Kidney (tissue), 14 donors: ENCODE measurements around the gene CES3. TPM values are rescaled to one million over a fixed set of nuclear protein-coding genes. Genes with fewer than 3 reads are reported as not detected.

Experiments used
- DNase-seq, 5 donors: peaks; one replicate each; pipeline ENCODE4 v3.0.0-alpha.2; 2013 to 2020
- FAIRE-seq: peaks from 2 replicates; lab custom pipeline; 2012; peaks lifted over from hg19 to GRCh38; lab: Jason Lieb, UNC
- H3K27ac ChIP-seq, 2 donors: one replicate each; pipeline ENCODE4 v1.7.0; 2013; ENCODE audit warnings: low read depth in 2 of 2, low read length in 2 of 2, inconsistent platforms in 1 of 2
- H3K27me3 ChIP-seq: one replicate; pipeline ENCODE4 v1.7.1; 2013; ENCODE audit warnings: low read length, inconsistent platforms; ENCODE audit not compliant: control insufficient read depth, insufficient read depth
- H3K36me3 ChIP-seq, 3 donors: one replicate each; pipeline versions ENCODE4 v1.7.0 to v1.7.1; 2013; ENCODE audit warnings: low read length in 3 of 3, control low read depth in 1 of 3, inconsistent platforms in 1 of 3; ENCODE audit not compliant: insufficient read depth in 3 of 3, control insufficient read depth in 2 of 3
- H3K4me1 ChIP-seq, 3 donors: one replicate each; pipeline versions ENCODE4 v1.7.0 to v1.7.1; 2013; ENCODE audit warnings: low read length in 3 of 3, inconsistent platforms in 1 of 3, low read depth in 1 of 3; ENCODE audit not compliant: control insufficient read depth in 2 of 3, insufficient read depth in 2 of 3
- H3K4me3 ChIP-seq, 3 donors: one replicate each; pipeline versions ENCODE4 v1.7.0 to v1.8.1; 2013; ENCODE audit warnings: low read length in 3 of 3, control low read depth in 1 of 3, inconsistent platforms in 1 of 3
- H3K9ac ChIP-seq, 3 donors: one replicate each; pipeline versions ENCODE4 v1.7.0 to v1.7.1; 2013; ENCODE audit warnings: low read length in 3 of 3, control low read depth in 1 of 3, inconsistent platforms in 1 of 3
- H3K9me3 ChIP-seq, 3 donors: one replicate each; pipeline versions ENCODE4 v1.7.0 to v1.7.1; 2013; ENCODE audit warnings: low read length in 3 of 3, control low read depth in 1 of 3, inconsistent platforms in 1 of 3; ENCODE audit not compliant: control insufficient read depth in 2 of 3, insufficient read depth in 1 of 3
- CTCF ChIP-seq: IDR thresholded peaks from 3 replicates; pipeline ENCODE4 v1.5.1; 2012; ENCODE audit warnings: mild to moderate bottlenecking, moderate library complexity, borderline replicate concordance; ENCODE audit not compliant: insufficient read depth; ENCODE audit errors: extremely low read depth
- intact Hi-C: fragments of 100-400 bp; cut with DNase I; formaldehyde crosslinking; loops from one replicate; pipeline ENCODE4 v1.11.1; 2022
- polyA plus RNA-seq: library from polyadenylated mRNA; stranded (reverse); fragments of 350-450 nt; fragmentation: Illumina TruSeq; extraction: RNeasy Lipid Tissue Mini Kit (QIAGEN cat#74804); gene quantifications from one replicate; pipeline ENCODE4 v1.2.3, GENCODE V29; 2014; ENCODE audit warnings: low read depth, low replicate concordance; ENCODE audit not compliant: insufficient read depth
- total RNA-seq: library from RNA; stranded (reverse); fragmentation: NEBNext Ultra II Directional; extraction: Animal tissue kit (Norgen Biotek cat#: 25700); gene quantifications from one replicate; pipeline ENCODE4 v1.2.1, GENCODE V29; 2021
- donor health status: control.
- donor health status: control.
- donor health status: control.
- donor health status: control.
- donor health status: control.
- donor health status: DM: yes; HTN: yes; CAD: no.
- donor health status: Normal renal cell carcinoma (clear cell type).

The CES3 gene
- total and polyA plus RNA-seq, 2 donors from 2014 or later: 2.1 to 7.8 TPM

DNA sequence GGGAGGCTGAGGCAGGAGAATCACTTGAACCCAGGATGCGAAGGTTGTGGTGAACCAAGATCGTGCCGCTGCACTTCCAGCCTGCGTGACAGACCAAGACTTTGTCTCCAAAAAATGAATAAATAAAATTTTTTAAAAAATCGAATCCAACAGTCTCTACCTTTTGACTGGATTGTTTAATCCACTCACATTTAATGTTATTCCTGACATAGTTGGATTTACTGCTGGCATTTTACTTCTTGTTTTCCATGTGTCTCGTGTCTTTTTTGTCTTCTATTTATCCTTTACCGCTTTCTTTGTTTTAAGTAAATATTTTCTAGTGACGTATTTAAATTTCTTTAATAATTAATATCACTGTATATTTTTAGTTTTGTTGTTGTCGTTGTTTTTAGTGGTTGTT is 22.0 kb downstream of the CES3 start:
- intact Hi-C loops: no loop called here
- TF ChIP-seq CTCF: no peak
- Histone ChIP-seq H3K4me3 (no peak overlapping the region), H3K27me3 (no peaks in the 10 kb centered on the region), H3K4me1 (no peaks in the 10 kb centered on the region), H3K9ac (no peak overlapping the region), H3K36me3 (no peaks in the 10 kb centered on the region), H3K9me3 (no peaks in the 10 kb centered on the region), H3K27ac (no peak overlapping the region)
- FAIRE-seq (peak; percentile 27), DNase-seq (no peak)

DNA sequence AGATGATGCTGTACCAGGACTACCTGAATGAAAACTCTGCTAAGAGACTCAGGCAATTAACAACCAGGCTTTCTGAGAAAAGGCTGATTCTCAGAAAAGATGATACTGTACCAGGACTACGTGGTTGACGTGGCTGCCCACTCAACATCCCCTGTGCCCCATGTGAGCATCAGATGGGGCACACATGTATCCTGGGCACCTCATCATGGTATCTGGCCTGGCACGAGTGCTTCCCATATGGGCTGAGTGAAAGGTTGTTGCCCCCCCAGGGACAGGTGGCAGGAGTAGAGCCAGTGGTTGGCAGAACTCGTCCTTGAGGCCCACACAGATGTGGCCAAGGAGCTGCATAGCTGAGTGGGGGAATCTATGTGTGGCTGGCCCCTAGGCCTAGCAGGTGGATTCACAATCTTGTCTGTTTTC is 23.8 kb downstream of the CES3 start:
- Histone ChIP-seq H3K27ac (no peak overlapping the region), H3K4me1 (peaks cover 0 to 5% (median 3%) of the 10 kb centered on the region in 3 donors), H3K27me3 (no peaks in the 10 kb centered on the region), H3K4me3 (no peak overlapping the region), H3K9ac (no peak overlapping the region), H3K9me3 (no peaks in the 10 kb centered on the region), H3K36me3 (no peaks in the 10 kb centered on the region)
- intact Hi-C loops: no loop called here
- DNase-seq: no peak
- FAIRE-seq: no peak
- no peak for TF ChIP-seq CTCF

- Histone ChIP-seq H3K27me3 (no peaks in the 10 kb centered on the region), H3K27ac (no peak overlapping the region), H3K9me3 (no peaks in the 10 kb centered on the region), H3K9ac (no peak overlapping the region), H3K36me3 (no peaks in the 10 kb centered on the region), H3K4me3 (no peak overlapping the region), H3K4me1 (peaks cover 0 to 5% (median 3%) of the 10 kb centered on the region in 3 donors)
- TF ChIP-seq CTCF: no peak
- intact Hi-C loops: no loop called here
- FAIRE-seq: no peak
- no peak for DNase-seq
Measured at GRCh38 chr16:66986559-66986958, 25.5 kb downstream of the CES3 start.

DNA sequence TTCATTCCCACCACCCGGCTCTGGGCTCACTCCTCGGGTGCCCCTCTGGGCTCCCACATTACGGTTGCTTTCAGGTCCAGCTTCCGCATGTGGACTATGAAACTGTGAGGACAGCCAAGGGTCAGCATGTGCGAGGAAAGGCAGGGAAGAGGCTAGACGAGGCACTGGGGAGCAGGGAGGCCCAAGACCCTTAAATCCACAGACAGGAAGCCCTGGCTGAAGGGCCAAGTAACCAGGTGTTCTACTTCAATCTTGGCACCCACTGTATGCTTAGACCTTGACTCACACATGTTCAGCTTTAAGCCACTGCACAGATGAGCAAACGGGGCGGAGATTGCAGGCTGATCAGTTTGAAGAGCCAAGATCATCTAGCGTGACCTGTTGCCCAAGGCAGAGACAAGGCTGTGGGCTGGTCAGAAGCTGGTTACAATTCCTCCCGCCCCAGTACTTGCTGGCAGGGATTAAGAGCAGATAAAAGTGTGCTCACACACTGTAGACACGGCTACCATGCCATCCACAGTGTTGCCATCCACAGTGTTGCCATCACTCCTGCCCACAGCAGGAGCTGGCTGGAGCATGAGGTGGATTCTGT is 27.2 kb downstream of the CES3 start, which contains the start of gene CES4A:
CES4A (plus strand) TSS at position 393 of the 592 bp plus-strand sequence; CDS start at position 577, 184 bp downstream.
- Histone ChIP-seq H3K27me3 (no peaks in the 10 kb centered on the region), H3K27ac (peak within 1 kb of the TSS; percentile 51 to 53), H3K36me3 (no peaks in the 10 kb centered on the region), H3K9me3 (no peaks in the 10 kb centered on the region), H3K4me1 (peaks cover 0 to 5% (median 3%) of the 10 kb centered on the region in 3 donors), H3K4me3 (no peak within 1 kb of the TSS), H3K9ac (no peak within 1 kb of the TSS)
- FAIRE-seq: no peak
- intact Hi-C loops: no loop called here
- DNase-seq: peak in 2 of 5 donors; percentile 24
- TF ChIP-seq CTCF: no peak
